Thyroid gland (tissue), 4 donors: ENCODE measurements around the gene ZIC2. TPM values are rescaled to one million over a fixed set of nuclear protein-coding genes. Genes with fewer than 3 reads are reported as not detected.

Experiments
- DNase-seq, 2 donors: peaks; one replicate each; pipeline ENCODE4 v3.0.0-alpha.2; 2019
- H3K27ac ChIP-seq, 3 donors: fragments of 200-600 bp; sonication (generic); 1 replicate in 2 of 3; 2 replicates in 1 of 3; pipeline ENCODE4 v1.5.1; 2016 to 2019; ENCODE audit warnings: mild to moderate bottlenecking in 1 of 3, moderate library complexity in 1 of 3
- H3K27me3 ChIP-seq: fragments of 200-600 bp; sonication (generic); one replicate; pipeline ENCODE4 v1.5.1; 2019
- H3K36me3 ChIP-seq, 2 donors: fragments of 200-600 bp; sonication (generic); one replicate each; pipeline ENCODE4 v1.5.1; 2016 to 2019
- H3K4me1 ChIP-seq, 2 donors: fragments of 200-600 bp; sonication (generic); one replicate each; pipeline ENCODE4 v1.5.1; 2017 to 2019
- H3K4me3 ChIP-seq, 3 donors: fragments of 200-600 bp; sonication (generic); replicated peaks in 1 of 3; 1 replicate in 2 of 3; 2 replicates in 1 of 3; pipeline ENCODE4 v1.5.1; 2016; ENCODE audit warnings: mild to moderate bottlenecking in 1 of 3
- H3K9me3 ChIP-seq: fragments of 200-600 bp; sonication (generic); one replicate; pipeline ENCODE4 v1.5.1; 2017
- CTCF ChIP-seq, 6 experiments: fragments of 200-600 bp in 3 of 6; fragments of 450-650 bp in 3 of 6; sonication (generic) in 3 of 6; IDR thresholded peaks; one replicate each; pipeline ENCODE4 v1.5.1; 2016 to 2019; ENCODE audit warnings: antibody characterized with exemption in 6 of 6, mild to moderate bottlenecking in 2 of 6, inconsistent platforms in 1 of 6, moderate library complexity in 1 of 6
- POLR2A ChIP-seq, 2 donors: fragments of 450-650 bp; IDR thresholded peaks; one replicate each; pipeline ENCODE4 v1.6.1; 2017; ENCODE audit warnings: antibody characterized with exemption in 2 of 2, mild to moderate bottlenecking in 2 of 2, moderate library complexity in 1 of 2
- WGBS, 2 donors: methylation state at CpG; one replicate each; pipeline ENCODE4 v1.1.5; 2017; 5-methylcytosine and 5-hydroxymethylcytosine counted together
- intact Hi-C: fragments of 100-400 bp; cut with DNase I; formaldehyde crosslinking; loops from one replicate; pipeline ENCODE4 v1.15.1; 2023
- total RNA-seq, 4 donors: library from RNA; depleted of rRNA; stranded (reverse); fragments of >200 nt; gene quantifications; one replicate each; pipeline ENCODE4 v1.2.3, GENCODE V29; 2016

The ZIC2 gene
- total RNA-seq, 4 donors from 2014 or later, result not detected

GRCh38 chr13:99971576-99972189 is 9.9 kb upstream of the ZIC2 start, which contains the start of gene ZIC5:
Gene ZIC5 (minus strand): TSS chr13:99971767. CDS start chr13:99971603, 164 bp downstream.
- intact Hi-C loops, result loop anchor here (2.0 kb wide), 1 partner anchor 19 kb away; no protein-coding TSS in a partner anchor
- Histone ChIP-seq H3K4me3 (peak within 1 kb of the TSS in 1 of 3 donors; percentile 6), H3K4me1 (peaks cover 20 to 35% of the 10 kb centered on the region in 2 donors), H3K9me3 (no peaks in the 10 kb centered on the region), H3K27me3 (peaks cover 83% of the 10 kb centered on the region), H3K36me3 (no peaks in the 10 kb centered on the region), H3K27ac (no peak within 1 kb of the TSS)
- no peak for DNase-seq
- no peak for TF ChIP-seq POLR2A (IDR thresholded peaks at IDR 0.05)
- no peak for TF ChIP-seq CTCF (IDR thresholded peaks at IDR 0.05)
- 7 to 8% methylated on average over 24 to 36 of the region's 41 CpGs for WGBS, 2 donors

GRCh38 chr13:99972190-99972731 is 9.3 kb upstream of the ZIC2 start:
- intact Hi-C loops, result loop anchor here (2.0 kb wide), 1 partner anchor 19 kb away; no protein-coding TSS in a partner anchor
- DNase-seq, result no peak
- peaks cover 20 to 35% of the 10 kb centered on the region in 2 donors for H3K4me1 ChIP-seq
- H3K27me3 ChIP-seq, result peaks cover 84% of the 10 kb centered on the region
- 14 to 17% methylated on average over 18 of the region's 18 CpGs for WGBS, 2 donors
- H3K4me3 ChIP-seq, result no peak overlapping the region
- TF ChIP-seq CTCF (IDR thresholded peaks at IDR 0.05), result no peak
- no peak for TF ChIP-seq POLR2A (IDR thresholded peaks at IDR 0.05)
- no peaks in the 10 kb centered on the region for H3K36me3 ChIP-seq
- H3K9me3 ChIP-seq, result no peaks in the 10 kb centered on the region
- H3K27ac ChIP-seq, result no peak overlapping the region

- Histone ChIP-seq H3K27me3 (peaks cover 84% of the 10 kb centered on the region), H3K4me1 (peaks cover 16 to 29% of the 10 kb centered on the region in 2 donors), H3K36me3 (no peaks in the 10 kb centered on the region), H3K27ac (no peak overlapping the region), H3K9me3 (no peaks in the 10 kb centered on the region), H3K4me3 (no peak overlapping the region)
- no peak for DNase-seq
- WGBS, 2 donors, result 16 to 18% methylated on average over 11 of the region's 11 CpGs
- intact Hi-C loops, result loop anchor here (2.0 kb wide), 1 partner anchor 18 kb away; no protein-coding TSS in a partner anchor
- no peak for TF ChIP-seq POLR2A (IDR thresholded peaks at IDR 0.05)
- no peak for TF ChIP-seq CTCF (IDR thresholded peaks at IDR 0.05)
These were observed 8.3 kb upstream of the ZIC2 start for GRCh38 chr13:99973163-99973807.

GRCh38 chr13:99973808-99974185 is 7.8 kb upstream of the ZIC2 start:
- TF ChIP-seq POLR2A (IDR thresholded peaks at IDR 0.05), result no peak
- TF ChIP-seq CTCF (IDR thresholded peaks at IDR 0.05), result no peak

More at GRCh38 chr13:99973808-99974185, 7.8 kb upstream of the ZIC2 start:
- intact Hi-C loops, result loop anchor here (2.0 kb wide), 1 partner anchor 17 kb away; no protein-coding TSS in a partner anchor
- Histone ChIP-seq H3K4me3 (no peak overlapping the region), H3K27me3 (peaks cover 84% of the 10 kb centered on the region), H3K9me3 (no peaks in the 10 kb centered on the region), H3K27ac (no peak overlapping the region), H3K36me3 (no peaks in the 10 kb centered on the region), H3K4me1 (peaks cover 11 to 24% of the 10 kb centered on the region in 2 donors)
- DNase-seq, result no peak
- 19 to 22% methylated on average over 6 of the region's 6 CpGs for WGBS, 2 donors
